Stimulated activated CD4-positive, alpha-beta T cell treated with anti-CD3 and anti-CD28 coated beads, Interleukin-15, amount 100 ng/mL, for 48 hours (primary cell): ENCODE results near the gene TBC1D7.

Source experiments
- DNase-seq, 2 donors: peaks; one replicate each; pipeline ENCODE4 v3.0.0-alpha.2; 2020; ENCODE audit warnings: low read depth in 2 of 2

Gene TBC1D7

DNA sequence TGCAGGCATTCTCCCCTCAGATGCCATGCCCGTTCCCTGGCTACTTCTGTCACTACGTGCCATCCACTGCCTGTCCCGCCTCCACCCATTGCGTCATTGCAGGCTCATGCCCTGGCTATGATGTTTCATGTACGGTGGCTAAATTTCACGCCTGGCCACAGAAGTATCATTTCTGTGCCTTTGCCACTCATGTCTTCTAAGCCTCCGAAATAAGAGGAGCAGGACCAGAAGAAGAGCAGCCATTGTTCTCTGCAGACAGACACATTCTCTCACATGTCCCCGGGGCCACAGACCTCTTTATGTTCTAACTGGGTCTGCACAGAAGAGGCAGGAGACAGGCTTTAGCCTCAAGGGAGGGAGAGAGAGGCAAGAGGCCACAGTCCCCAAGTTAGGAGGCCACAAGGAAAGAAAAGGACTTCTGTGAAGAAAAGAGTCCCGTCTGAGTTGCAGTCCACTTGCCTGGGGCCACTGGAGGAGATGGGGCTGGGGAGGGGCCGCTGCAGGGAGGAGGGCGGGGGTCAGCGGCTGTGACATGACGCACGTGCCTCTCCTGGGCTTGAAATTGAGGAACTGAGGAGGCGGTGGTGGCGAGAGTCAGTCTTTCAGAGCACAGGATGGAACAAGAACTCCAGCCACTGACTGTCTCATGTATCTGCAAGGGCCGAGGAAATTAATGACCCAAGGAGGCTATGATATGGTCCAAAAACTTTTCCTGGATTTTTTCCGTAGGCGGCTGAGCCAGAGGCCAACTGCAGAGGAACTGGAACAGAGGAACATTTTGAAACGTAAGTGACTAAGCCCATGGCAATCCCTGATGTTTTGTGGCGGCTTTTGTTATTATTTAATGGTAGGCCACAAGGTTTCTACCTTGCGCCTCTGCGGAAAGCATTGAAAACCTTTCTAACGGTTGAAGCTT is 55.9 kb downstream of the TBC1D7 start:
- DNase-seq, result no peak

DNA sequence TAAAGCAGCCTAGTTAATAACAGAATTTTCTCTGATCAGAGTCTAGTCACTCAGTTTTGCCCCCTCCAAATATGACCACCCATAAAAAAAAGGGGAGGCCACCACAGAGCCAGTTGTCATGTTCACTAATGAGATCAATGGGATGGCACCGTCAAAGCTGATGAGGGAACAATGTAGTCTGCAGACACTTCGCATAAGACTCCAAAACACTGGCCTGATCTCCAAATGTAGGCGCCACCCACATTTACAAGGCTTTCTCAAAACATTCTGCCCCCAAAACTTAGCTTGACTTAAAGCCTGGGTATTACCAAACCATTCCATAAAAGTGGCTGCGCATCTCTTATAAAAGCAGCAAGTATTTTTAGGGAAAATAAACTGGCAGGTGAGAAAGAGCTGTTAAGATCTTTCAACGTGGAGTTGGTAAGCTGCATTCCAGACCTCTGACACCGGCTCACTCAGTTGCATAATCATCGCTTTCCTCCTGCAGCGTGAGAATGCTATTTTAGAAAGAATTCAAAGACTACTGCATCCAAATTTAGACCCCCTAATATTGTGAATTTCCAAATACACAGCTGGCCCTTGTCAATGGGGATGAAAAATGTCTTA is 59.3 kb downstream of the TBC1D7 start:
- no peak for DNase-seq

- DNase-seq, result no peak
Observed at GRCh38 chr6:13267142-13267651, 61.1 kb downstream of the TBC1D7 start.

DNA sequence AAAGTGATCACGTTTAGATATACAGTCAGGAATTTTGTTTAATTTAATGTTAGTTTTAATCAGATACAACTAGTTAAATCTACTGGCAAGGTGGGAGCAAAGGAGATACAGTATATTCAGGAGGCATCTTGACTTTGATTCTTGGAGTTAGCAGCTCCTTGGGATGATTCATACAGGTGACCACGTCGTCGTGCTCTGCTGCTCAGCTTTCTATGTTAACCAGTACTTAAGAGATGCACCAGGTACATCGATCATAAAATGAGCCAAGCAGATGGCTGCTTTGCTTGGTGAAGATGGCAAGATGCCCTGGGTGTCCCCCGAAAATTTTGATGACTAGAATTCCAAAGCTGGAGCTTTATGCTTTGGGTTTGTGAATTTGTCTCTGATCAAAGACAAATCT is 64.7 kb downstream of the TBC1D7 start:
- no peak for DNase-seq

- DNase-seq, result no peak
Observed at GRCh38 chr6:13262302-13263230, 65.8 kb downstream of the TBC1D7 start.

GRCh38 chr6:13261464-13261994 is 66.8 kb downstream of the TBC1D7 start:
- DNase-seq, result no peak

GRCh38 chr6:13260831-13261230 is 67.5 kb downstream of the TBC1D7 start:
- no peak for DNase-seq

DNA sequence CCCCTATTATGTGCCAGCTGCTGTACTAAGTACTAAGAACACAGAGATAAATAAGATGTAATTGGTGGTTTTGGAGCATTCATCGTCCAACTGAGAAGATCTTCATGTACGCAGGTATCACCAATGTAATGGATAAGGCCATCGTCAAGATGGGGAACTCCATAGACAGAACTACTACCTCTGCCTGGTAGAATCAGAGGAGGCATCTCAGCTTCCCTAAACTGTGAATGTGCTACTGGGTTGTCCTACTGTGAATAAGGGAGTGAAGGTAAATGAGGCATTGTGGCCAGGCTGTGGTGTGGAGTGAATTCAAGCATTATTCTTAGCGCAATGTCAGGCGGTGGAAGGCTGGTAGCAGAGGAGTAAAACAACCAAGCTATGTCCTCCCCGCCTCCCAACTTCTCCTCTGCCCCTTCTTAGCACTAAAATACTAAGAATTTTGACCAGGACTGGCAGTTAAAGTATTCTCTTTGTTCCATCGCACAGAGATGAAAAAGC is 68.2 kb downstream of the TBC1D7 start:
- no peak for DNase-seq

- DNase-seq, result no peak
Observed at GRCh38 chr6:13259393-13259792, 68.9 kb downstream of the TBC1D7 start.

- DNase-seq, result no peak
Observed at GRCh38 chr6:13256266-13257001, 71.9 kb downstream of the TBC1D7 start.
